ENCODE measurements around the gene CYP46A1. TPM values are rescaled to one million over a fixed set of nuclear protein-coding genes. Genes with fewer than 3 reads are reported as not detected.

Gene CYP46A1
- total RNA-seq, 4 donors from 2014 or later, result 0.13 to 2.5 TPM; not detected in 2

GRCh38 chr14:99685151-99685591 lies 1.1 kb downstream of the CYP46A1 start:
- no peak overlapping the region for H3K4me3 ChIP-seq
- no peaks in the 10 kb centered on the region for H3K36me3 ChIP-seq
- peak in 2 of 3 donors; percentile 33 to 34 for DNase-seq
- H3K4me1 ChIP-seq, result peaks cover 8 to 16% (median 12%) of the 10 kb centered on the region in 4 donors
- TF ChIP-seq, protein P1, sequence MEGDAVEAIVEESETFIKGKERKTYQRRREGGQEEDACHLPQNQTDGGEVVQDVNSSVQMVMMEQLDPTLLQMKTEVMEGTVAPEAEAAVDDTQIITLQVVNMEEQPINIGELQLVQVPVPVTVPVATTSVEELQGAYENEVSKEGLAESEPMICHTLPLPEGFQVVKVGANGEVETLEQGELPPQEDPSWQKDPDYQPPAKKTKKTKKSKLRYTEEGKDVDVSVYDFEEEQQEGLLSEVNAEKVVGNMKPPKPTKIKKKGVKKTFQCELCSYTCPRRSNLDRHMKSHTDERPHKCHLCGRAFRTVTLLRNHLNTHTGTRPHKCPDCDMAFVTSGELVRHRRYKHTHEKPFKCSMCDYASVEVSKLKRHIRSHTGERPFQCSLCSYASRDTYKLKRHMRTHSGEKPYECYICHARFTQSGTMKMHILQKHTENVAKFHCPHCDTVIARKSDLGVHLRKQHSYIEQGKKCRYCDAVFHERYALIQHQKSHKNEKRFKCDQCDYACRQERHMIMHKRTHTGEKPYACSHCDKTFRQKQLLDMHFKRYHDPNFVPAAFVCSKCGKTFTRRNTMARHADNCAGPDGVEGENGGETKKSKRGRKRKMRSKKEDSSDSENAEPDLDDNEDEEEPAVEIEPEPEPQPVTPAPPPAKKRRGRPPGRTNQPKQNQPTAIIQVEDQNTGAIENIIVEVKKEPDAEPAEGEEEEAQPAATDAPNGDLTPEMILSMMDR (IDR thresholded peaks at IDR 0.05), result no peak
- no peak for TF ChIP-seq POLR2A (IDR thresholded peaks at IDR 0.05)
- no peaks in the 10 kb centered on the region for H3K27me3 ChIP-seq
- no peak overlapping the region for H3K27ac ChIP-seq
- H3K9me3 ChIP-seq, result no peaks in the 10 kb centered on the region

- peaks cover 8 to 16% (median 12%) of the 10 kb centered on the region in 4 donors for H3K4me1 ChIP-seq
- TF ChIP-seq POLR2A (IDR thresholded peaks at IDR 0.05), result no peak
- TF ChIP-seq, protein P1 (IDR thresholded peaks at IDR 0.05), result no peak
- H3K27me3 ChIP-seq, result no peaks in the 10 kb centered on the region
- no peak overlapping the region for H3K4me3 ChIP-seq
- no peaks in the 10 kb centered on the region for H3K9me3 ChIP-seq
- no peak overlapping the region for H3K27ac ChIP-seq
- peak in 1 of 3 donors; percentile 27 for DNase-seq
- H3K36me3 ChIP-seq, result no peaks in the 10 kb centered on the region
Measured at GRCh38 chr14:99685596-99685995, 1.5 kb downstream of the CYP46A1 start.

DNA sequence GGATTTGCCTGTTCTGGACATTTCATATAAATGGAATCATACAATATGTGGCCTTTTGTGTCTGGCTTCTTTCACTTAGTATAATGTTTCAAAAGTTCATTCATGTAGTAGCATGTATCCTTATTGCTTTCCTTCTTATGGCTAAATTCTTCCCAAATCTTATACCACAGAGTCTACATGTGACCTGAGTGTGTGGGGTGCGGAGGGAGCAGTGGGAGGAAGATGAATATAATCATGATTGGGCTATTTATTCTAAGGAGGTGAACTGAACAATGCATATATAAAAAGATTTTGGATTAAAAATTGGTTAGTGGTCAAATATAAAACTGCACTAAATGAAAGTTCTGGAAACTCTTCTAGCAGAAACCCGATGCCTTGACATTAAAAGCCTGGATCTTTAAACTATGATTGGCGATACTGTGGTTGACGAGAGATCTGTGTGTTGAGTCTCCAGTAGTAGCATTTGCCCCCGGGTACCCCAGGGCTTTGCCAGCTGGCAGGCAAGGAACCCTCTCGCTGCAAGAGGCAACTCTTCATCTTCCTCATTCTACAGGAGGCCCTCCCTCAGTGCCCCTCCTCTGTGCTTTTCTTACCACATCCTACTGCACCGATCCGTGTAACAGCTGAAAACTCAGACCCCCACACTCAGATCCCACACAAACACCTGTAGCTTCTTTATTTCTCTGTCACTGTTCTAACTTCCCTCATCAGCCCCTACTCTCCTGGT lies 2.6 kb downstream of the CYP46A1 start:
- TF ChIP-seq, protein P1 (IDR thresholded peaks at IDR 0.05), result no peak
- no peak for TF ChIP-seq POLR2A (IDR thresholded peaks at IDR 0.05)
- H3K36me3 ChIP-seq, result no peaks in the 10 kb centered on the region
- H3K27ac ChIP-seq, result no peak overlapping the region
- DNase-seq, result peak in 1 of 3 donors; percentile 9
- H3K4me1 ChIP-seq, result peaks cover 8 to 16% (median 12%) of the 10 kb centered on the region in 4 donors
- no peaks in the 10 kb centered on the region for H3K9me3 ChIP-seq
- H3K4me3 ChIP-seq, result no peak overlapping the region
- H3K27me3 ChIP-seq, result no peaks in the 10 kb centered on the region

GRCh38 chr14:99687284-99688209 lies 3.4 kb downstream of the CYP46A1 start:
- Histone ChIP-seq H3K9me3 (no peaks in the 10 kb centered on the region), H3K27me3 (no peaks in the 10 kb centered on the region), H3K36me3 (no peaks in the 10 kb centered on the region), H3K27ac (no peak overlapping the region), H3K4me1 (peaks cover 8 to 16% (median 12%) of the 10 kb centered on the region in 4 donors), H3K4me3 (no peak overlapping the region)
- no peak for TF ChIP-seq POLR2A (IDR thresholded peaks at IDR 0.05)
- TF ChIP-seq, protein P1 (IDR thresholded peaks at IDR 0.05), result peak in 5 of 6 experiments; percentile 29 to 58 (median 53)
- peak in 1 of 3 donors; percentile 48 for DNase-seq

GRCh38 chr14:99688210-99688581 lies 4.1 kb downstream of the CYP46A1 start:
- no peak for TF ChIP-seq POLR2A (IDR thresholded peaks at IDR 0.05)
- TF ChIP-seq, protein P1 (IDR thresholded peaks at IDR 0.05), result no peak
- Histone ChIP-seq H3K36me3 (no peaks in the 10 kb centered on the region), H3K27me3 (no peaks in the 10 kb centered on the region), H3K4me3 (no peak overlapping the region), H3K4me1 (peaks cover 3 to 11% (median 6%) of the 10 kb centered on the region in 4 donors), H3K9me3 (no peaks in the 10 kb centered on the region), H3K27ac (no peak overlapping the region)
- DNase-seq, result peak in 1 of 3 donors; percentile 11

Data from Peyer's patch (tissue), 4 donors.